OCI-LY7 (cell line): ENCODE data around the gene ABHD12. TPM values are rescaled to one million over a fixed set of nuclear protein-coding genes. Genes with fewer than 3 reads are reported as not detected.

ENCODE experiments used
- BruUV-seq: library from RNA; stranded (reverse); fragments of 400-500 nt; replicated peaks from 2 replicates; lab custom pipeline; 2021; lab: Mats Ljungman, UMichigan
- CTCF ChIA-PET: fragments of 300-600 bp; sonication (Branson Sonifier 250); formaldehyde crosslinking; loops from one replicate; lab custom pipeline; 2022; ENCODE audit warnings: antibody characterized with exemption; ENCODE audit not compliant: unreplicated experiment; lab: Charles Lee
- POLR2A ChIA-PET: fragments of 300-600 bp; sonication (Branson Sonifier 250); formaldehyde crosslinking; loops from one replicate; lab custom pipeline; 2022; ENCODE audit warnings: antibody characterized with exemption; lab: Charles Lee
- DNase-seq: peaks from one replicate; pipeline ENCODE4 v3.0.0-alpha.2; 2015; ENCODE audit warnings: low spot score
- H2AFZ ChIP-seq: fragments of 200-600 bp; sonication (generic), shearing (Covaris generic); 2 replicates; pipeline ENCODE4 v1.6.1; 2014; ENCODE audit warnings: mild to moderate bottlenecking, antibody characterized with exemption, low read length, moderate library complexity
- H3K27ac ChIP-seq: fragments of 200-600 bp; sonication (generic); 2 replicates; pipeline ENCODE4 v1.5.1; 2014; ENCODE audit warnings: mixed run types, low read depth, mild to moderate bottlenecking, moderate library complexity, low read length, inconsistent platforms; ENCODE audit not compliant: poor library complexity, severe bottlenecking
- H3K36me3 ChIP-seq: fragments of 200-600 bp; sonication (generic); 2 replicates; pipeline ENCODE4 v1.6.1; 2014; ENCODE audit warnings: mild to moderate bottlenecking, antibody characterized with exemption, low read length, moderate library complexity, mixed read lengths; ENCODE audit not compliant: insufficient read depth
- H3K4me1 ChIP-seq: fragments of 200-600 bp; sonication (generic); 2 replicates; pipeline ENCODE4 v1.5.1; 2014; ENCODE audit warnings: mild to moderate bottlenecking, low read length; ENCODE audit not compliant: insufficient read depth, poor library complexity, severe bottlenecking
- H3K4me2 ChIP-seq: fragments of 200-600 bp; sonication (generic); 2 replicates; pipeline ENCODE4 v1.6.1; 2014; ENCODE audit warnings: mild to moderate bottlenecking, low read length
- H3K4me3 ChIP-seq: fragments of 200-600 bp; sonication (generic); 2 replicates; pipeline ENCODE4 v1.5.1; 2014; ENCODE audit warnings: mild to moderate bottlenecking, low read depth, low read length; ENCODE audit not compliant: poor library complexity, severe bottlenecking
- H3K79me2 ChIP-seq: fragments of 200-600 bp; sonication (generic); 2 replicates; pipeline ENCODE4 v1.6.1; 2016; ENCODE audit warnings: low read depth, mild to moderate bottlenecking, low read length, moderate library complexity, mixed read lengths; ENCODE audit not compliant: insufficient read depth
- H3K9me2 ChIP-seq: fragments of 200-600 bp; sonication (generic); 2 replicates; pipeline ENCODE4 v1.6.1; 2016; ENCODE audit warnings: mild to moderate bottlenecking, low read length, mixed read lengths; ENCODE audit not compliant: insufficient read depth
- H3K9me3 ChIP-seq: fragments of 200-600 bp; sonication (generic); 2 replicates; pipeline ENCODE4 v1.6.1; 2014; ENCODE audit warnings: mild to moderate bottlenecking, mixed run types, low read length, mixed read lengths
- H4K20me1 ChIP-seq: fragments of 200-600 bp; sonication (generic); 2 replicates; pipeline ENCODE4 v1.6.1; 2014; ENCODE audit warnings: mild to moderate bottlenecking, antibody characterized with exemption, low read length, moderate library complexity, mixed read lengths; ENCODE audit not compliant: insufficient read depth
- EZH2phosphoT487 ChIP-seq: fragments of 200-600 bp; sonication (generic); IDR thresholded peaks from 2 replicates; pipeline ENCODE4 v1.6.1; 2018; ENCODE audit warnings: low read depth, borderline replicate concordance, mild to moderate bottlenecking, mixed run types, antibody characterized with exemption, low read length, moderate library complexity, mixed read lengths
- intact Hi-C: fragments of 100-400 bp; cut with micrococcal nuclease; formaldehyde crosslinking; loops from one replicate; pipeline ENCODE4 v1.10.0; 2022; ENCODE audit not compliant: unreplicated experiment
- total RNA-seq, 2 experiments: library from RNA; depleted of rRNA in 1 of 2; stranded (reverse); fragments of >200 nt in 1 of 2; shearing (Covaris generic) in 1 of 2; gene quantifications; 2 replicates each; pipeline ENCODE4 v1.2.3, GENCODE V29; 2014 to 2022
- TF ChIP-seq, protein P1 (sequence below): fragments of 200-600 bp; sonication (generic); conservative IDR thresholded peaks from 2 replicates; pipeline ENCODE4 v1.5.1; 2014; ENCODE audit warnings: mild to moderate bottlenecking, antibody characterized with exemption, low read length, moderate library complexity, mixed read lengths

Gene ABHD12
- total RNA-seq, 2 experiments from 2014 or later, result 10.6 to 12.9 TPM

DNA sequence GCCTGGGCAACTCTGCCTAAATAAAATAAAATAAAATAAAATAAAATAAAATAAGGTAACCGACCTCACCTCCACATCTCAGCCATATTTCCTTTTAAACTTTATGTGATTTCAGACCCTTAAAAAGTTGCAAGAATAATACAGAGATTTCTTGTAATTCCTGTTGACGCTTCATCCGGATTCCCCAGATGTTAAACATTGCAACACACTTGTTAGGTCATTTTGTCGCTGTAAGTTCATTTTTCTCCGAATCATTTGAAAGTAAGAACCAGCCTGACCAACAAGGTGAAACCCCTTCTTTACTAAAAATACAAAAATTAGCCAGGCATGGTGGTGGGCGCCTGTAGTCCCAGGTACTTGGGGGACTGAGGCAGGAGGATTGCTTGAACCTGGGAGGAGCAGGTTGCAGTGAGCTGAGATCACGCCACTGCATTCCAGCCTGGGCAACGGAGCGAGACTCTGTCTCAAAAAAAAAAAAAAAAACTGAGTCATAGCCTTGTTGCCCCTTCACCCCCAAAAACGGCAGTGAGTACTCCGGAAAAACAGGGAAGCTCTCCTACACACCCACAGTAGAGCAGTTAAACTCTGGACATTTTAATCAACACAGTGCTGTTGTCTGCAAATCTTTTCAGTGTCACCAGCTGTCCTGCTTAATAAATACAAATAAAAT is 136.9 kb downstream of the ABHD12 start:
- no TSS peak for BruUV-seq
- TF ChIP-seq EZH2phosphoT487, result no peak
- TF ChIP-seq, protein P1, sequence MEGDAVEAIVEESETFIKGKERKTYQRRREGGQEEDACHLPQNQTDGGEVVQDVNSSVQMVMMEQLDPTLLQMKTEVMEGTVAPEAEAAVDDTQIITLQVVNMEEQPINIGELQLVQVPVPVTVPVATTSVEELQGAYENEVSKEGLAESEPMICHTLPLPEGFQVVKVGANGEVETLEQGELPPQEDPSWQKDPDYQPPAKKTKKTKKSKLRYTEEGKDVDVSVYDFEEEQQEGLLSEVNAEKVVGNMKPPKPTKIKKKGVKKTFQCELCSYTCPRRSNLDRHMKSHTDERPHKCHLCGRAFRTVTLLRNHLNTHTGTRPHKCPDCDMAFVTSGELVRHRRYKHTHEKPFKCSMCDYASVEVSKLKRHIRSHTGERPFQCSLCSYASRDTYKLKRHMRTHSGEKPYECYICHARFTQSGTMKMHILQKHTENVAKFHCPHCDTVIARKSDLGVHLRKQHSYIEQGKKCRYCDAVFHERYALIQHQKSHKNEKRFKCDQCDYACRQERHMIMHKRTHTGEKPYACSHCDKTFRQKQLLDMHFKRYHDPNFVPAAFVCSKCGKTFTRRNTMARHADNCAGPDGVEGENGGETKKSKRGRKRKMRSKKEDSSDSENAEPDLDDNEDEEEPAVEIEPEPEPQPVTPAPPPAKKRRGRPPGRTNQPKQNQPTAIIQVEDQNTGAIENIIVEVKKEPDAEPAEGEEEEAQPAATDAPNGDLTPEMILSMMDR, result no peak
- no peak overlapping the region for H3K4me2 ChIP-seq
- no peaks in the 10 kb centered on the region for H3K9me2 ChIP-seq
- H3K4me1 ChIP-seq, result peaks cover 9% of the 10 kb centered on the region
- no peak overlapping the region for H3K4me3 ChIP-seq
- DNase-seq, result no peak
- no peaks in the 10 kb centered on the region for H3K9me3 ChIP-seq
- no peaks in the 10 kb centered on the region for H3K79me2 ChIP-seq
- no peak overlapping the region for H3K27ac ChIP-seq
- H2AFZ ChIP-seq, result no peak overlapping the region
- H4K20me1 ChIP-seq, result peaks cover 12% of the 10 kb centered on the region
- no peaks in the 10 kb centered on the region for H3K36me3 ChIP-seq
- CTCF ChIA-PET, result no interaction called here
- intact Hi-C loops, result no loop called here
- POLR2A ChIA-PET, result interaction anchor here (0.7 to 1.3 kb wide), 2 partner anchors 9 to 17 kb away, joined by 4 to 5 read pairs; no protein-coding TSS in a partner anchor

- no peak overlapping the region for H3K4me2 ChIP-seq
- ChIA-PET CTCF (no interaction called here), POLR2A (interaction anchor here (1.2 kb wide), 1 partner anchor 200 kb away, joined by 3 read pairs; no protein-coding TSS in a partner anchor)
- DNase-seq, result no peak
- no peak for TF ChIP-seq EZH2phosphoT487
- TF ChIP-seq, protein P1, result no peak
- H3K9me2 ChIP-seq, result no peaks in the 10 kb centered on the region
- no peak overlapping the region for H2AFZ ChIP-seq
- H3K27ac ChIP-seq, result no peak overlapping the region
- peaks cover 11% of the 10 kb centered on the region for H3K4me1 ChIP-seq
- intact Hi-C loops, result no loop called here
- H3K4me3 ChIP-seq, result no peak overlapping the region
- no peaks in the 10 kb centered on the region for H3K36me3 ChIP-seq
- BruUV-seq, result no TSS peak
- no peaks in the 10 kb centered on the region for H3K79me2 ChIP-seq
- H3K9me3 ChIP-seq, result no peaks in the 10 kb centered on the region
- H4K20me1 ChIP-seq, result peaks cover 13% of the 10 kb centered on the region
Measured at GRCh38 chr20:25252686-25253421, 137.8 kb downstream of the ABHD12 start.
